Measurements from ENCODE around the gene UPF2. TPM values are rescaled to one million over a fixed set of nuclear protein-coding genes. Genes with fewer than 3 reads are reported as not detected.

Gene UPF2
- total RNA-seq, 2 experiments from 2014 or later = 33.5 to 37.2 TPM

- Mint-ChIP-seq H3K4me1 (peaks cover 5% of the 10 kb centered on the region), H3K27me3 (no peaks in the 10 kb centered on the region), H3K4me3 (no peak overlapping the region), H3K9me3 (ENCODE audit: low read depth) (no peaks in the 10 kb centered on the region), H3K27ac (no peak overlapping the region), H3K36me3 (no peaks in the 10 kb centered on the region)
- ATAC-seq (no peak), DNase-seq (no peak)
- CTCF ChIA-PET = interaction anchor here (0.7 kb wide), 1 partner anchor 36 kb away, joined by 3 read pairs; no protein-coding TSS in a partner anchor
Measured at GRCh38 chr10:12062754-12063482, 20.3 kb upstream of the UPF2 start.

DNA sequence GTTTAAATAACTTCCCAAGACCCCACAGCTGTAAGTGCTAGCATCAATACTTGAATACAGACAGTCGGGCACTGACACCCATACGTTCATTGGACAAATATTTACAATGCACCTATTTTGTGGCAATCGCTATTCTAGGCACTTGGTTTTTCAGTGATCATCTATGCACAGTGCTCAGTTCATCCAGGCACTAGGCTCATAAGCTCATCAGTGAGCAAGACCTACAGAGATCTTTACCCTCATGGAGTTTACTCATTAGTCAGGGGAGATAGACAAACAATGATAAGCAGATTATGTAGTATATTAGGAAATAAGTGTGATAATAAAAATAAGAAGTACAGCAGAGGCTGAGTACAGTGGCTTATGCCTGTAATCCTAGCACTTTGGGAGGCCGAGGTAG is 18.5 kb upstream of the UPF2 start:
- H3K36me3 Mint-ChIP-seq = no peaks in the 10 kb centered on the region
- no peak for ATAC-seq
- no peaks in the 10 kb centered on the region for H3K4me1 Mint-ChIP-seq
- DNase-seq = no peak
- CTCF ChIA-PET = interaction anchor here (1.2 kb wide), 1 partner anchor 9 kb away, joined by 4 read pairs; no protein-coding TSS in a partner anchor
- H3K9me3 Mint-ChIP-seq (ENCODE audit: low read depth) = no peaks in the 10 kb centered on the region
- H3K27ac Mint-ChIP-seq = no peak overlapping the region
- no peak overlapping the region for H3K4me3 Mint-ChIP-seq
- no peaks in the 10 kb centered on the region for H3K27me3 Mint-ChIP-seq

GRCh38 chr10:12056748-12057147 is 14.1 kb upstream of the UPF2 start:
- Mint-ChIP-seq H3K27me3 (no peaks in the 10 kb centered on the region), H3K9me3 (ENCODE audit: low read depth) (no peaks in the 10 kb centered on the region), H3K36me3 (no peaks in the 10 kb centered on the region), H3K4me3 (no peak overlapping the region), H3K4me1 (no peaks in the 10 kb centered on the region), H3K27ac (no peak overlapping the region)
- ATAC-seq (no peak), DNase-seq (no peak)
- CTCF ChIA-PET = no interaction called here

GRCh38 chr10:12055732-12056131 is 13.1 kb upstream of the UPF2 start:
- DNase-seq = no peak
- Mint-ChIP-seq H3K4me1 (peaks cover 3% of the 10 kb centered on the region), H3K36me3 (no peaks in the 10 kb centered on the region), H3K27me3 (no peaks in the 10 kb centered on the region), H3K4me3 (no peak overlapping the region), H3K27ac (no peak overlapping the region), H3K9me3 (ENCODE audit: low read depth) (no peaks in the 10 kb centered on the region)
- no peak for ATAC-seq
- CTCF ChIA-PET = interaction anchor here (0.8 to 1.0 kb wide), 2 partner anchors 13 to 21 kb away, joined by 3 read pairs; no protein-coding TSS in a partner anchor

GRCh38 chr10:12051241-12051640 is 8.6 kb upstream of the UPF2 start:
- DNase-seq (no peak), ATAC-seq (no peak)
- Mint-ChIP-seq H3K27ac (no peak overlapping the region), H3K27me3 (peaks cover 4% of the 10 kb centered on the region), H3K4me3 (no peak overlapping the region), H3K36me3 (no peaks in the 10 kb centered on the region), H3K9me3 (ENCODE audit: low read depth) (no peaks in the 10 kb centered on the region), H3K4me1 (peaks cover 9% of the 10 kb centered on the region)
- CTCF ChIA-PET = interaction anchor here (0.7 kb wide), 1 partner anchor 660 kb away, joined by 3 read pairs; no protein-coding TSS in a partner anchor

- Mint-ChIP-seq H3K9me3 (ENCODE audit: low read depth) (no peaks in the 10 kb centered on the region), H3K4me3 (no peak overlapping the region), H3K4me1 (peaks cover 9% of the 10 kb centered on the region), H3K27ac (no peak overlapping the region), H3K36me3 (no peaks in the 10 kb centered on the region), H3K27me3 (peaks cover 4% of the 10 kb centered on the region)
- ATAC-seq (no peak), DNase-seq (no peak)
- CTCF ChIA-PET = interaction anchor here (0.7 kb wide), 2 partner anchors 51 to 660 kb away, joined by 3 read pairs; no protein-coding TSS in a partner anchor
Measured at GRCh38 chr10:12050528-12050927, 7.9 kb upstream of the UPF2 start.

GRCh38 chr10:12048547-12048946 is 5.9 kb upstream of the UPF2 start:
- H3K4me3 Mint-ChIP-seq = no peak overlapping the region
- ATAC-seq = peak; percentile 16
- no peaks in the 10 kb centered on the region for H3K9me3 Mint-ChIP-seq (ENCODE audit: low read depth)
- H3K36me3 Mint-ChIP-seq = no peaks in the 10 kb centered on the region
- CTCF ChIA-PET = no interaction called here
- H3K27me3 Mint-ChIP-seq = peaks cover 4% of the 10 kb centered on the region
- no peak overlapping the region for H3K27ac Mint-ChIP-seq
- no peak for DNase-seq
- H3K4me1 Mint-ChIP-seq = peaks cover 11% of the 10 kb centered on the region

GRCh38 chr10:12045596-12045995 is 3.0 kb upstream of the UPF2 start:
- H3K9me3 Mint-ChIP-seq (ENCODE audit: low read depth) = no peaks in the 10 kb centered on the region
- no peak overlapping the region for H3K4me3 Mint-ChIP-seq
- no peak for ATAC-seq
- H3K27ac Mint-ChIP-seq = no peak overlapping the region
- CTCF ChIA-PET = interaction anchor here (0.9 kb wide), 1 partner anchor 23 kb away, joined by 3 read pairs; the partner anchor contains the start of gene DHTKD1
- H3K27me3 Mint-ChIP-seq = peaks cover 4% of the 10 kb centered on the region
- H3K4me1 Mint-ChIP-seq = peaks cover 28% of the 10 kb centered on the region
- H3K36me3 Mint-ChIP-seq = peaks cover 8% of the 10 kb centered on the region
- no peak for DNase-seq

DNA sequence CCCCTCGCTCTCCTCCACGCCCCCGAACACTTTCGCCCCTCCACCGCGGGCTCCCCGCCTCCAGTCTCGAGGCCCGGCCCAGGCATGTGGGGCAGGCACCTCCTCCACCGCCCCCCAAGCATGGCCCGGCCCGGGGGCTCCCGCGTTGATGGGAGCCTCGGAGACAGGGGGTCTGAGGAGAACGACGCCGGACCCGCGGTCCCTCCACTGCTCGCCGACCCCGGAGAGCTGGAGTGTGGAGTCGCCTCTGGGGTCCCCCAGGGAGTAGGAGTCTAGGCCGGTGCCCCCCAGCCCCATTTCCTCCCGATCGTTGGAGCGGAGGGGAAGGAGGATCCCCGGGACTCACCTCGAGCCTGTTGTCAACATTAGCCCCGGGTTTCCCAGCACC is 206 bp downstream of the UPF2 start:
- peaks cover 33% of the 10 kb centered on the region for H3K4me1 Mint-ChIP-seq
- H3K36me3 Mint-ChIP-seq = peaks cover 14% of the 10 kb centered on the region
- H3K27me3 Mint-ChIP-seq = peaks cover 4% of the 10 kb centered on the region
- H3K4me3 Mint-ChIP-seq = peak overlapping the region; percentile 100
- peak; percentile 71 for DNase-seq
- peak; percentile 43 for ATAC-seq
- no peaks in the 10 kb centered on the region for H3K9me3 Mint-ChIP-seq (ENCODE audit: low read depth)
- CTCF ChIA-PET = interaction anchor here (1.0 to 1.2 kb wide), 4 partner anchors 10 to 153 kb away, joined by 3 to 5 read pairs (median 4); partner anchors contain the start of genes CDC123 and NUDT5
- H3K27ac Mint-ChIP-seq = peak overlapping the region; percentile 99

GRCh38 chr10:12041766-12042408 is 722 bp downstream of the UPF2 start:
- ATAC-seq (peak; percentile 10), DNase-seq (peak; percentile 59)
- H3K36me3 Mint-ChIP-seq = peaks cover 14% of the 10 kb centered on the region
- CTCF ChIA-PET = no interaction called here
- no peaks in the 10 kb centered on the region for H3K9me3 Mint-ChIP-seq (ENCODE audit: low read depth)
- peaks cover 2% of the 10 kb centered on the region for H3K27me3 Mint-ChIP-seq
- H3K4me3 Mint-ChIP-seq = peak overlapping the region; percentile 100
- H3K4me1 Mint-ChIP-seq = peaks cover 33% of the 10 kb centered on the region
- H3K27ac Mint-ChIP-seq = peak overlapping the region; percentile 99

- H3K4me3 Mint-ChIP-seq = no peak overlapping the region
- no peak overlapping the region for H3K27ac Mint-ChIP-seq
- ATAC-seq (no peak), DNase-seq (no peak)
- H3K9me3 Mint-ChIP-seq (ENCODE audit: low read depth) = no peaks in the 10 kb centered on the region
- CTCF ChIA-PET = interaction anchor here (0.8 kb wide), 1 partner anchor 26 kb away, joined by 3 read pairs; no protein-coding TSS in a partner anchor
- H3K4me1 Mint-ChIP-seq = peaks cover 26% of the 10 kb centered on the region
- H3K27me3 Mint-ChIP-seq = no peaks in the 10 kb centered on the region
- peaks cover 29% of the 10 kb centered on the region for H3K36me3 Mint-ChIP-seq
Measured at GRCh38 chr10:12036073-12036655, 6.4 kb downstream of the UPF2 start.

- H3K9me3 Mint-ChIP-seq (ENCODE audit: low read depth) = no peaks in the 10 kb centered on the region
- CTCF ChIA-PET = interaction anchor here (0.9 kb wide), 1 partner anchor 18 kb away, joined by 3 read pairs; no protein-coding TSS in a partner anchor
- no peak overlapping the region for H3K4me3 Mint-ChIP-seq
- ATAC-seq (no peak), DNase-seq (no peak)
- H3K27ac Mint-ChIP-seq = no peak overlapping the region
- peaks cover 21% of the 10 kb centered on the region for H3K4me1 Mint-ChIP-seq
- H3K27me3 Mint-ChIP-seq = no peaks in the 10 kb centered on the region
- H3K36me3 Mint-ChIP-seq = peaks cover 48% of the 10 kb centered on the region
Measured at GRCh38 chr10:12031404-12031803, 11.2 kb downstream of the UPF2 start.

DNA sequence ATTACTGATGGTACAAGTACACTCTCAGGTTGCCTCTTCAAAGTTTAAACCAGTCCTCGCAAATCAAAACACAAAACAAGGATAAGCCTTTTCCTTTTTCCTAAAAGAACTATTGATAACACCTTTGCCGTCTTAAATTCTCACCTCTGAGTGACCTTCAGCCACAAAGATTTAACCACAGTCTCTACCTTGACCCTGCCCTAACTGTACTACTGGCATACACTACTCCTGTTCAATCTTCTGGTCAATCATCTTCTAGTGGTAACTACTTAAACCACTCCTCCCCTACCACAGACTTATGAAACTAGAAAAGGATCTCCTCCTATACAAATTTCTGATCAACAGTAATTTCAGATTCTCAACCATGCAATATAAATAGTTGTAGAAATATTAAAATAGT is 15.1 kb downstream of the UPF2 start:
- Mint-ChIP-seq H3K9me3 (ENCODE audit: low read depth) (no peaks in the 10 kb centered on the region), H3K36me3 (peaks cover 43% of the 10 kb centered on the region), H3K27me3 (no peaks in the 10 kb centered on the region), H3K4me3 (no peak overlapping the region), H3K4me1 (peaks cover 30% of the 10 kb centered on the region), H3K27ac (no peak overlapping the region)
- CTCF ChIA-PET = interaction anchor here (0.6 to 1.3 kb wide), 2 partner anchors 36 to 41 kb away, joined by 3 read pairs; no protein-coding TSS in a partner anchor
- no peak for DNase-seq
- no peak for ATAC-seq
